Measurements from ENCODE around the gene SMYD3.

DNA sequence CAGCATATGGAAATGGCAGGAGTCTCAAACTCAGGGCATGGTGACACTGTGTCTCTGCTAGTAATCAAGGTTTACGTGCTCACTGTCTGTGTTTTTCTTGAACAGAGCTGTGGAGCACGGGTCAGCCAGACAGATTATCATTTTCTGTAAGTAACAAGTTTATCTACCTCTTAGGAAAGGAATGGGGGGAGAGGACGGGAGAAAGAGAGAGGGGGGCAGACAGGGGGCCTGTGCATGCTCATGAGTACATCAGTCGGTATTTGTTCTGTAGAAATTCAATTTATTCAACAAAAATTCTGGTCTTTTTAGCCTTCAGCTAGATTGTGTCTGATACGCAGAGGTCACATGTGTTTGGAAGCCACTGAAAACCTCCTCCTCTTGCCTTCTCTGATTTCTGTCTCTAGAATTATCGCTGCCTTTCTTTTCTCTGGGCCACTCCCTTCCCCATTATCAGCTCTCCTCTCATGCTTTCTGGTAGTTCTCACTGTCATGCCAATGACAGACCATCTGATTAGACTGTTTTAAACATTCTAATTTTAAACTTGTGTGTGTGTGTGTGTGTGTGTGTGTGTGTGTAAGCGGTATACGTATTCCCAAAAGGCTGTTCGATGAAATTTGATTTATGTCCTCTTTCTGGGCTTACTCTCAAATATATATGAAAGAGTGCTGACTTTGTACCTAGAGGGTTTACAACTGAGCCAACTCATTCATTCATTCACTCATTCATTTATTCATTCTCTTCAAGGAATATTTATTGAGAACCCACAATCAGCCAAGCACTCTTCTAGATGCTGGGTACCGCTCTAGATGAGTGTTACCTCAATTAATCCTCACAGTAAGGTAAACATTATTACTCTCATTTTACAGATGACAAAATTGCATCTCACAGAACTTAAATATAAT is 715.4 kb downstream of the SMYD3 start:
- no peak for TF ChIP-seq POLR2A (IDR thresholded peaks at IDR 0.05; ENCODE audit: low read length)
- TF ChIP-seq, protein P1, sequence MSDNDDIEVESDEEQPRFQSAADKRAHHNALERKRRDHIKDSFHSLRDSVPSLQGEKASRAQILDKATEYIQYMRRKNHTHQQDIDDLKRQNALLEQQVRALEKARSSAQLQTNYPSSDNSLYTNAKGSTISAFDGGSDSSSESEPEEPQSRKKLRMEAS (IDR thresholded peaks at IDR 0.05): no peak
- TF ChIP-seq, protein P2, sequence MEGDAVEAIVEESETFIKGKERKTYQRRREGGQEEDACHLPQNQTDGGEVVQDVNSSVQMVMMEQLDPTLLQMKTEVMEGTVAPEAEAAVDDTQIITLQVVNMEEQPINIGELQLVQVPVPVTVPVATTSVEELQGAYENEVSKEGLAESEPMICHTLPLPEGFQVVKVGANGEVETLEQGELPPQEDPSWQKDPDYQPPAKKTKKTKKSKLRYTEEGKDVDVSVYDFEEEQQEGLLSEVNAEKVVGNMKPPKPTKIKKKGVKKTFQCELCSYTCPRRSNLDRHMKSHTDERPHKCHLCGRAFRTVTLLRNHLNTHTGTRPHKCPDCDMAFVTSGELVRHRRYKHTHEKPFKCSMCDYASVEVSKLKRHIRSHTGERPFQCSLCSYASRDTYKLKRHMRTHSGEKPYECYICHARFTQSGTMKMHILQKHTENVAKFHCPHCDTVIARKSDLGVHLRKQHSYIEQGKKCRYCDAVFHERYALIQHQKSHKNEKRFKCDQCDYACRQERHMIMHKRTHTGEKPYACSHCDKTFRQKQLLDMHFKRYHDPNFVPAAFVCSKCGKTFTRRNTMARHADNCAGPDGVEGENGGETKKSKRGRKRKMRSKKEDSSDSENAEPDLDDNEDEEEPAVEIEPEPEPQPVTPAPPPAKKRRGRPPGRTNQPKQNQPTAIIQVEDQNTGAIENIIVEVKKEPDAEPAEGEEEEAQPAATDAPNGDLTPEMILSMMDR (IDR thresholded peaks at IDR 0.05): no peak
- TF ChIP-seq, protein P3, sequence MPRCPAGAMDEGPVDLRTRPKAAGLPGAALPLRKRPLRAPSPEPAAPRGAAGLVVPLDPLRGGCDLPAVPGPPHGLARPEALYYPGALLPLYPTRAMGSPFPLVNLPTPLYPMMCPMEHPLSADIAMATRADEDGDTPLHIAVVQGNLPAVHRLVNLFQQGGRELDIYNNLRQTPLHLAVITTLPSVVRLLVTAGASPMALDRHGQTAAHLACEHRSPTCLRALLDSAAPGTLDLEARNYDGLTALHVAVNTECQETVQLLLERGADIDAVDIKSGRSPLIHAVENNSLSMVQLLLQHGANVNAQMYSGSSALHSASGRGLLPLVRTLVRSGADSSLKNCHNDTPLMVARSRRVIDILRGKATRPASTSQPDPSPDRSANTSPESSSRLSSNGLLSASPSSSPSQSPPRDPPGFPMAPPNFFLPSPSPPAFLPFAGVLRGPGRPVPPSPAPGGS (IDR thresholded peaks at IDR 0.05): no peak
- no peak for TF ChIP-seq EP300 (IDR thresholded peaks at IDR 0.05)
